Measurements from ENCODE around the gene ARAP2. TPM values are rescaled to one million over a fixed set of nuclear protein-coding genes. Genes with fewer than 3 reads are reported as not detected.

ARAP2 gene
- total RNA-seq, 1 donor from 2014 or later = 45.4 TPM

DNA sequence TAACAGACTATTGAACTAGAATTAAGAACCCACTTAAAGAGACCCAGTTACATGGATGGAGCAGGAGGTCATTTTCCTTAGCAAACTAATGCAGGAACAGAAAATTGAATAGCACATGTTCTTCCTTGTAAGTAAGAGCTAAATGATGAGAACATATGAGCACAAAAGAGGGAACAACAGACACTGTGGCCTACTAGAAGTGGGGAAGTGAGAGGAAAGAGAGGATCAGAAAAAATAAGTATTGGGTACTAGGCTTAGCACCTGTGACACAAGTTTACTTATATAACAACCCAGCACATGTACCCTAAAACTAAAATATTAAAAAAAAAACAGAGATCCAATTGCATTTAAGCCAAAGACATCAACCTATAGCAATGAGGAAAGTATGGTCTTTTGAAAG, 26.2 kb downstream of the ARAP2 start:
- H3K4me1 Mint-ChIP-seq = peaks cover 27% of the 10 kb centered on the region
- no peak overlapping the region for H3K27ac Mint-ChIP-seq
- intact Hi-C loops (cut with micrococcal nuclease) = no loop called here
- no peaks in the 10 kb centered on the region for H3K9me3 Mint-ChIP-seq
- no peak for DNase-seq
- H3K36me3 Mint-ChIP-seq (ENCODE audit: low read depth) = peaks cover 26% of the 10 kb centered on the region
- no peaks in the 10 kb centered on the region for H3K27me3 Mint-ChIP-seq
- H3K4me3 Mint-ChIP-seq = no peak overlapping the region

DNA sequence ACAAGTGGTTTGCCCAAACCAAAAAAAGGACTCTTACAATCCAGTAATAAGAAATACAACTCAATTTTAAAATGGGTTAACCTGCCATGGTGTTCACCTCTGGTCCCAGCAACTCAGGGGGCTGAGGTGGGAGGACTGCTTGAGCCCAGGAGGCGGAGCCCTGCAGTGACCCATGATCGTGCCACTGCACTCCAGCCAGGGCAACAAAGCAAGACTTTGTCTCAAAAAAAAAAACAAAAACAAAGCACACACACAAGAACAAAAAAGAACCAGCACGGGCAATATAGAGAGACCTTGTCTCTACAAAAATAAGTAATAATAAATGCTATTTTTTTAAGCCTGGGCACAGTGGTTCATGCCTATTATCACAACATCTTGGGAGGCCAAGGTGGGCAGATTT, 28.7 kb downstream of the ARAP2 start:
- H3K9me3 Mint-ChIP-seq = no peaks in the 10 kb centered on the region
- peaks cover 32% of the 10 kb centered on the region for H3K4me1 Mint-ChIP-seq
- intact Hi-C loops (cut with micrococcal nuclease) = no loop called here
- no peak overlapping the region for H3K4me3 Mint-ChIP-seq
- H3K36me3 Mint-ChIP-seq (ENCODE audit: low read depth) = peaks cover 41% of the 10 kb centered on the region
- H3K27ac Mint-ChIP-seq = no peak overlapping the region
- no peak for DNase-seq
- H3K27me3 Mint-ChIP-seq = no peaks in the 10 kb centered on the region

DNA sequence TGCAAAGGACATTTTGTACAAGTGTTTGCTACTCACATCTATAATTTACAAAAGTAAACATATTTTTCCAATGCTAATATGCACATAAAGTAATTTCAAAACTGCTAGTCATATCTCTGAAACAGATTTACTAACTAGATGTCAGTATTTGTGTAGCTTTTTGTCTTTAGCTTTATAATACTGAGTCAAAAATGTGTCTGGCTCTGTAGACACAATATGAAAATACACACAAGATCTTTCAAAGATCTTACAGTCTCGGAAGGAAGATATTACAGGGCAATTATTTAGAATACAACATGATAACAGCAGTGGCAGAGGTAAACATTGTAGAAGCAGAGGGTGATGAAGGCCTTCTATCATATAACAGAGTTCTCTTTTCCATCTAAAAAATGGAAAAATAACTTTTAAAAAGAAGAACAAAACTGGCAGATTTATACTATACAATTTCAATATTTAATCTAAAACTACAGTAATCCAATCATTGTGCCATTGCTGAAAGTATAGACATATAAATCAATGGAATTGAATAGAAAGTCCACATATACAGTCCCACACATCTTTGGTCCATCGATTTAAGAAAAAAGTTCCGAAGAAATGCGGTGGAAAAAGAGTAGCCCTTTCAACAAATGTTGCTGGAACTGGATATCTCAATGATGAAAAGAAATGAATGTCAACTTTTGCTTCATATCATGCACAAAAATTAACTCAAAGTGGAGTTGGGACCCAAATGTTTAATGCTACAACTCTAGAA, 29.4 kb downstream of the ARAP2 start:
- Mint-ChIP-seq H3K4me1 (peaks cover 35% of the 10 kb centered on the region), H3K36me3 (ENCODE audit: low read depth) (peaks cover 43% of the 10 kb centered on the region), H3K4me3 (no peak overlapping the region), H3K9me3 (no peaks in the 10 kb centered on the region), H3K27ac (no peak overlapping the region), H3K27me3 (no peaks in the 10 kb centered on the region)
- intact Hi-C loops (cut with micrococcal nuclease) = no loop called here
- no peak for DNase-seq

DNA sequence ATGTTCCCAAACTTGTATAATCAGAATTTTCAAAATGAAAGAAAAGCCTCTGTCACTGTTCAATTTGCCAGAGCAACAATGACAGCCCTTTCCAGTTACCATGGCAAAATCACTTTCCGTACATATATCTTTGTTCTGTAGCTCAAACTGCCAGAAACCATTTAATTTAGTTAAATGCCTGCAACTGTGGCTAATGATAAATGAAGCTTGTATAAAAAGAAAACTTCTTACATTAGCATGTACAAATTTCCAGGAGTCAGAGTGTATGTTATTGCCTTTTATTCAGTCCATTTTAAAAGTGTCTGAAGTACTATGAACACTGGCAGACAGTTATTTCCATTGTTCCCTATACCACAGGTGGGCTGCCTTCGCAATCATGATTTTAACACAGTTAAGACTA, 30.3 kb downstream of the ARAP2 start:
- H3K36me3 Mint-ChIP-seq (ENCODE audit: low read depth) = peaks cover 46% of the 10 kb centered on the region
- H3K4me3 Mint-ChIP-seq = no peak overlapping the region
- no peaks in the 10 kb centered on the region for H3K9me3 Mint-ChIP-seq
- intact Hi-C loops (cut with micrococcal nuclease) = no loop called here
- no peak overlapping the region for H3K27ac Mint-ChIP-seq
- H3K27me3 Mint-ChIP-seq = no peaks in the 10 kb centered on the region
- H3K4me1 Mint-ChIP-seq = peaks cover 36% of the 10 kb centered on the region
- no peak for DNase-seq

DNA sequence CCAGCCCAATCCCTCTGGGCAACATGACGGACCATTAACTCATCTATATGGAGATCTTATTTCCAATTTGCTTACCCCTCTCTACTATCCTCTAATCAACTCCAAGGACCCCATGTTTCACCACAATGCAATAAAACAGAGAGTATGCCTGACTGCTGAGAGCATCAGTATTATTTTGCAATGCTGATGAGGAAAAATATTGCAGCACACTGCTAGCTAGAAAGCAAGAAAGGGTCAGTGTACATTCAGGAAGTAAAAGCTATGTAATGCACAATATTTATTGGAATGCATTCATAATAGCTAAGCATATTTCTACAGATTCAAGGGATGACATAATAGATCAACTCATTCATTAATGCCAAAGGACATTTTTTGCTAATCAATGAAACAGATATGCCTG, 33.2 kb downstream of the ARAP2 start:
- no peak for DNase-seq
- Mint-ChIP-seq H3K4me3 (no peak overlapping the region), H3K27me3 (no peaks in the 10 kb centered on the region), H3K9me3 (no peaks in the 10 kb centered on the region), H3K4me1 (peaks cover 40% of the 10 kb centered on the region), H3K36me3 (ENCODE audit: low read depth) (peaks cover 63% of the 10 kb centered on the region), H3K27ac (no peak overlapping the region)
- intact Hi-C loops (cut with micrococcal nuclease) = loop anchor here (2.0 kb wide), 1 partner anchor 68 kb away; no protein-coding TSS in a partner anchor

DNA sequence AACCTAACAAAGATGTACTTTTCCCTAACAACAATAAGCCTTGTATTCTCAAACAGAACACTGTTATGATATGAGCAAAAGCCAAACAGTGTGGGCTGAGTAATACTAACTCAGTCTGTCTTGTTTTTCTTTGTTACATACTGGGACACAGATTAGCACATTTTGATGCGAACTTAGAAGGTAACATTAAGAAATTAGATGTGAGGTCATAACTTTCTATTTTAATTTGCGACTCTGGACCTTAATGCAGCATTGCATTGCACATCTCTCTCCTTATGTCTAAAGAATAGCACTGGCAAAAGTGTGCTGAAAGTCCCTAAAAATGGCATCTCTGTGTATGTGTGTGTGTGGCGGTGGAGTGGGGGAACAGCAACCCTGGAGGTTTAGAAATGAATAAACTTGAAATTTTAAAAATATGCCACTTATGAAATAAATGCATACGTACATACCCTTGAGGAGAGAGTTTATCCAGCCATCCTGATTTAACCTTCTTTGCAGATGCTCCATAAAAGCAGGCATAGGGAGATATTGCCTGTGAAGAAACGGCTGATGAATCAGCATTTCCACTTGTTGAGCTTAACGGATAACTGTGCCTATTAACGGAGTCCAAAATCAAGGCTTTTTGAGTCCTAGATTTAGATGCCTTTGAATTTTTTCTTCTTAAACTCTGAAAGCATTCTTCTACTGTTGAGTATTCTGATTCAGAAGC, 34.2 kb downstream of the ARAP2 start:
- H3K4me1 Mint-ChIP-seq = peaks cover 41% of the 10 kb centered on the region
- peaks cover 60% of the 10 kb centered on the region for H3K36me3 Mint-ChIP-seq (ENCODE audit: low read depth)
- no peak for DNase-seq
- no peaks in the 10 kb centered on the region for H3K9me3 Mint-ChIP-seq
- H3K27me3 Mint-ChIP-seq = no peaks in the 10 kb centered on the region
- intact Hi-C loops (cut with micrococcal nuclease) = loop anchor here (1.0 to 10.0 kb wide), 6 partner anchors 33 to 235 kb away; no protein-coding TSS in a partner anchor
- peak overlapping the region; percentile 80 for H3K27ac Mint-ChIP-seq
- H3K4me3 Mint-ChIP-seq = peak overlapping the region; percentile 8

DNA sequence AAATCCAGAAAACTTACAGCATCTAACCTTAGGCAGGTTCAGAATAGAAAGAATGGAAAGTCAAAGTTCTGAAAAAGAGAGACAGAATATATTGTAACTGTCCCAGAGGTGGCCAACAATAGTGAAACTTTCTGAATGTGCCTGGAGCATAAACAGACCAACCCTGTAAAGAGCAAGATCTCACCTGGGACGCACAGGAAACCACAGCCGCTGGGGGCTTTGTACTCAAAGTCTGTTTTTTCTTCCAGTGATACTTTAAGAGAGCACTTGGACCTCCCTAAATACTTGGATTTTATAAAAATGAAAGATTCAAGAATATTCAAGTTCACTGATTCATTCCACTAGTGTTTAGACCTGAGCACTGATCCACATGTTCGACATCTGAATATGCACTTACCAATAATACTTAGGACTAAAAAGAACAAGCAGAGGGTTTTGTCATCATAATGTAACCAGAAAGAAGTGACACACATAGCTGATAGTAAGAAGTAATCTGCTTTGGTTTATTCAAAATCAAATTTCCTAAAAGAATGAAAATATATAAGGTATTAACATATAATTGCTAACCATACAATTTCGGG, 35.3 kb downstream of the ARAP2 start:
- Mint-ChIP-seq H3K4me1 (peaks cover 39% of the 10 kb centered on the region), H3K27ac (peak overlapping the region; percentile 78), H3K9me3 (no peaks in the 10 kb centered on the region), H3K36me3 (ENCODE audit: low read depth) (peaks cover 61% of the 10 kb centered on the region), H3K27me3 (no peaks in the 10 kb centered on the region), H3K4me3 (peak overlapping the region; percentile 57)
- intact Hi-C loops (cut with micrococcal nuclease) = loop anchor here (2.0 to 10.0 kb wide), 2 partner anchors 128 to 234 kb away; no protein-coding TSS in a partner anchor
- peak; percentile 72 for DNase-seq

DNA sequence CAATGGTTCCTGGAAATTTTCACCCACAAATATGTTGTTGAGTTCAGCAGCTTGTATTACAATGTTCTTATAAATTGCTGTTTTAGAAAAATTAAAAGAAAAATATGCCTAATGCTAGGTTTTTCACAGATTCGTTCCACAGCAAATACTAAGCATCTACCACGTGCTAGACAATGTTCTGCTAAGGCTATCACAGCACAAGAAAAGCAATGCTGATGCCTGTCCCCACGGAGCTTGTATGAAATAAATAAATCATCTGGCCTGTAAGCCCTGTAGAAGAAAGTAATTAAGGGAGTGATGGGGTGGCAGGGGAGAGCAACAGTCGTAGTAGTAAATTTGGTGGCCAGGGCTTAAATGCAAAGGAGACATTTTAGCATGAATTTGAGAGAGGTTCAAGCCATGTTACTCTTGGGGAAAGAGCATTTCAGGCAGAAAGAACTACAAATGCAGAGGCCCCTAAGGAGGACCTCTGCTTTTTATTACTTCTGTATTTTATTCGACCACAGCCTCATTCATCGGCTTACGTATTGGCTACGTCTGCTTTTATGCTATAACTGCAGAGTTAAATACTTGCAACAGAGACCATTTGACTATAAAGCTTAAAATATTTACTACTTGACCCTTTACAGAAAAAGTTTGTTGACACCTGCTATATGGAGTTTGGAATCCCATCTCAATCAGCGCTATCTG, 36.3 kb downstream of the ARAP2 start:
- intact Hi-C loops (cut with micrococcal nuclease) = loop anchor here (2.0 to 10.0 kb wide), 2 partner anchors 127 to 233 kb away; no protein-coding TSS in a partner anchor
- Mint-ChIP-seq H3K4me1 (peaks cover 36% of the 10 kb centered on the region), H3K9me3 (no peaks in the 10 kb centered on the region), H3K36me3 (ENCODE audit: low read depth) (peaks cover 61% of the 10 kb centered on the region), H3K27ac (peak overlapping the region; percentile 78), H3K27me3 (no peaks in the 10 kb centered on the region), H3K4me3 (peak overlapping the region; percentile 3)
- DNase-seq = no peak

DNA sequence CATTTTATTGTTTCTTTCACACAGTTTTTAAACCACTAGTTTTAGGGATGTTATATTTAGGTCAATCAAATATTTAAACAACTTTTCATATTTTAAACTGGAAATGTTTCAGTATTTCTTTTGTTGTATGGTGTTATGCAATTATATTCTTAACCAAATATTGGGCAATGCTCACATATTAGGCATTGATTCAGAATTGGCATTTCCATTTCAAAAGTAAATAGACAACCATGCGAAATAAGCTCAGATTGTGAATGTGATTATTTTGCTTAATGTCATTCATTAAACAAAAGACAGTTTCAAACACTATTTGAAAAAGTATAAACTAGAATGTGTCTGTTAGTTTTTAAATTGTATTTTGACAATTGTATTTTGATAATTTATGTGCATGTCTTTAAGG, 36.9 kb downstream of the ARAP2 start:
- intact Hi-C loops (cut with micrococcal nuclease) = loop anchor here (10.0 kb wide), 1 partner anchor 233 kb away; no protein-coding TSS in a partner anchor
- no peak overlapping the region for H3K4me3 Mint-ChIP-seq
- peaks cover 35% of the 10 kb centered on the region for H3K4me1 Mint-ChIP-seq

DNA sequence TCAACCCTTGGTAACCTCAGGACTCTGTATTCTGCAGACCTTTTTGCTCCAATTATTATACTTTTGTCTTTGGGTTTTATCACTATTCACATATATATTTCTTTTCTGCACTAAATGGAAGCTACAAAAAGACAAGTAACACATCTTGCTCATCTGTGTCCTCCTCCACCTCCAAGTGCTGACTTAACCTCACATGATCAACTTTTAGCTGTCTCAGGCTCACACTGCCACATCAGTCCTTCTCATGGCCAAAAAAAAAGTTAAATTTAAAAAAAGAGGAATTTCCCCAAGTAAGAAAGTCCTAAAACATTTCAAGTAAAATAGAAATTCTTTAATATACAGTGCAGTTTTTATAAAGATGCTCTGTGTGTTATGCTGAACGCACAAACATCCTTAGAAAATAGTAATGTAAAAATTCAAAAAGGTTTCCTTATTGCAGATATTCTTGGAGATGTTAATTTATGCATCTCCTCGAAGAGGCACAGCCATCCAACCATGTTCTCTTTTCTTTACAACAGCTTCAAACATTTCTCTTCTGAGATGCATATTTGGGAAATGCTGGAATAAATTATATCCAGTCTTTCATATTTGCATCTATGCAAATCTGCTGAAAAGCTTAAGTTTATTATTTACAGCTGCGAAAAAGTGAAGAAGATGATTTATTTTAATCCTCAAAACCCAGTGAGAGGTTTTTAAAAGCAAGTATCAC, 37.6 kb downstream of the ARAP2 start:
- Mint-ChIP-seq H3K4me1 (peaks cover 32% of the 10 kb centered on the region), H3K27me3 (no peaks in the 10 kb centered on the region), H3K9me3 (no peaks in the 10 kb centered on the region), H3K36me3 (ENCODE audit: low read depth) (peaks cover 54% of the 10 kb centered on the region), H3K4me3 (no peak overlapping the region), H3K27ac (no peak overlapping the region)
- DNase-seq = no peak
- intact Hi-C loops (cut with micrococcal nuclease) = loop anchor here (10.0 kb wide), 1 partner anchor 232 kb away; no protein-coding TSS in a partner anchor

More for the DNA sequence above, 36.9 kb downstream of the ARAP2 start:
- Mint-ChIP-seq H3K9me3 (no peaks in the 10 kb centered on the region), H3K27me3 (no peaks in the 10 kb centered on the region), H3K27ac (no peak overlapping the region), H3K36me3 (ENCODE audit: low read depth) (peaks cover 58% of the 10 kb centered on the region)
- no peak for DNase-seq

DNA sequence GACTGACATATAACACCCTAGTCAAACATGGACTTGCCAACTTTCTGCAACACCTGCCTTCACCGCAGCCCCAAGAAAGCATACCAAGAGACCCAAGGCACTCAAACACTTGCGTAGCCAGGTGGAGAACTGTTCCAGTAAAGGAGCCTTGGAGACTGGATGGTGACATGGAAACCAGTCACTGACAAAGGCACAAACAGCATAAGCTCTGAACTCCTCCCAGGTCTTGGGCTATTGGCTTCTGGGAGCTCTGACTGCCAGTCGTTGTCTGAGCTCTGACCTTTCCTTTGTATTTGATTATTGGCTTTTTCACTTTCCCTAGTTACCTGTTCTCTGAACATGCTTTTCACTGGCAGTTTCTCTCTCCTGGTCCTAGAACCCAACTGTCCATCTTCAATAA, 38.3 kb downstream of the ARAP2 start:
- no peak overlapping the region for H3K4me3 Mint-ChIP-seq
- peaks cover 50% of the 10 kb centered on the region for H3K36me3 Mint-ChIP-seq (ENCODE audit: low read depth)
- H3K27ac Mint-ChIP-seq = peak overlapping the region; percentile 25
- peaks cover 30% of the 10 kb centered on the region for H3K4me1 Mint-ChIP-seq
- intact Hi-C loops (cut with micrococcal nuclease) = loop anchor here (10.0 kb wide), 1 partner anchor 231 kb away; no protein-coding TSS in a partner anchor
- H3K9me3 Mint-ChIP-seq = no peaks in the 10 kb centered on the region
- no peak for DNase-seq
- no peaks in the 10 kb centered on the region for H3K27me3 Mint-ChIP-seq

DNA sequence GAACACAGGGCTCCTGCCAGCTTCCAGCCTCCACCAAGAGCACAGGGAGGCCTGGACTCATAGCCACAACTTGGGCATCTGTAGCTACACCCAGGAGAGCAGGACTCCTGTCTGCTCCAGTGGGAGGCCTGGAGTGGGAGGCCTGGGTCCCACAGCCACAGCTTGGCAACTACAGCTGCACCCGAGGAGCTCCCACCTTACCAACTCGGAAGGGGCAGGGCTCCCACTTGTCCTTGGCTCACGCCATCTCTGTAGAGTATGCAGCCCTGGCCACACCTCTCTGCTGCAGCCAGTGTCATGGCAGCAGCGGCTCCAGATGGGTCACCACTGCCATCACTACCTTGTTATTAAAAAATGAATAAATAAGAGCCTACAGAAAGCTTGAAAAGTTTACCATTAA, 45.5 kb downstream of the ARAP2 start:
- Mint-ChIP-seq H3K4me3 (no peak overlapping the region), H3K27ac (no peak overlapping the region), H3K36me3 (ENCODE audit: low read depth) (peaks cover 29% of the 10 kb centered on the region), H3K9me3 (no peaks in the 10 kb centered on the region), H3K4me1 (peaks cover 14% of the 10 kb centered on the region), H3K27me3 (no peaks in the 10 kb centered on the region)
- intact Hi-C loops (cut with micrococcal nuclease) = no loop called here
- DNase-seq = no peak
